Right lobe of liver (tissue), 6 donors: ENCODE data around the gene MYO1F. TPM values are rescaled to one million over a fixed set of nuclear protein-coding genes. Genes with fewer than 3 reads are reported as not detected.

Experiments used
- ATAC-seq, 4 donors: fragments of 200-7000 bp; cut with Tn5 transposase; one replicate each; pipeline ENCODE4 v1.9.1; 2020; ENCODE audit warnings: mild to moderate bottlenecking in 4 of 4, moderate library complexity in 4 of 4
- DNase-seq, 3 donors: peaks; one replicate each; pipeline ENCODE4 v3.0.0-alpha.2; 2020
- H3K27ac ChIP-seq, 3 donors: fragments of 200-600 bp; one replicate each; pipeline ENCODE4 v1.8.0; 2022
- H3K27me3 ChIP-seq, 2 donors: fragments of 200-600 bp; one replicate each; pipeline ENCODE4 v1.8.0; 2022
- H3K36me3 ChIP-seq, 4 donors: fragments of 200-600 bp; sonication (generic) in 1 of 4; one replicate each; pipeline versions ENCODE4 v1.5.1 to v1.8.0; 2017 to 2022; ENCODE audit warnings: control low read depth in 1 of 4
- H3K4me1 ChIP-seq, 4 donors: fragments of 200-600 bp; sonication (generic) in 1 of 4; one replicate each; pipeline versions ENCODE4 v1.5.1 to v1.8.0; 2017 to 2022; ENCODE audit warnings: control low read depth in 1 of 4
- H3K4me3 ChIP-seq, 3 donors: fragments of 200-600 bp; one replicate each; pipeline ENCODE4 v1.8.0; 2022
- H3K9me3 ChIP-seq, 4 donors: fragments of 200-600 bp; sonication (generic) in 1 of 4; one replicate each; pipeline versions ENCODE4 v1.5.1 to v1.8.0; 2017 to 2022; ENCODE audit warnings: control low read depth in 1 of 4
- POLR2A ChIP-seq: fragments of 450-650 bp; IDR thresholded peaks from one replicate; pipeline ENCODE4 v1.6.1; 2017; ENCODE audit warnings: antibody characterized with exemption, mild to moderate bottlenecking
- WGBS: methylation state at CpG from one replicate; pipeline ENCODE4 v1.1.6; 2018; ENCODE audit warnings: low coverage, low lambda C conversion rate; ENCODE audit not compliant: insufficient coverage; ENCODE audit errors: missing lambda C conversion rate; 5-methylcytosine and 5-hydroxymethylcytosine counted together
- intact Hi-C, 2 donors: fragments of 100-400 bp; cut with DNase I; formaldehyde crosslinking; loops; one replicate each; pipeline versions ENCODE4 v1.11.2 to v1.14.1; 2022
- total RNA-seq, 6 experiments: library from RNA; depleted of rRNA in 2 of 6; stranded (reverse); fragments of >200 nt in 2 of 6; fragmentation: NEBNext Ultra II Directional in 3 of 6; extraction: Animal tissue kit (Norgen Biotek cat#: 25700) in 3 of 6; gene quantifications; one replicate each; pipeline versions ENCODE4 v1.1.0 to v1.2.4, GENCODE V29; 2016 to 2023
- TF ChIP-seq, protein P1 (sequence below), 4 donors: fragments of 200-600 bp in 3 of 4; fragments of 450-650 bp in 1 of 4; IDR thresholded peaks; one replicate each; pipeline versions ENCODE4 v1.5.1 to v1.8.0; 2016 to 2022; ENCODE audit warnings: antibody characterized with exemption in 4 of 4, mild to moderate bottlenecking in 2 of 4
- donor health status: DM: no; HTN: yes; CAD: no.
- donor health status: DM: no; HTN: no; CAD: no.
- donor health status: DM: no; HTN: no; CAD: no.
- donor health status: DM: no; HTN: yes; CAD: no.
- donor health status: DM: no; HTN: yes; CAD: no.

Gene MYO1F
- total RNA-seq, 6 experiments from 2014 or later: 7.9 to 21.5 (median 10.2) TPM

GRCh38 chr19:8536282-8536681 lies 41.0 kb downstream of the MYO1F start:
- TF ChIP-seq POLR2A: no peak
- TF ChIP-seq, protein P1, sequence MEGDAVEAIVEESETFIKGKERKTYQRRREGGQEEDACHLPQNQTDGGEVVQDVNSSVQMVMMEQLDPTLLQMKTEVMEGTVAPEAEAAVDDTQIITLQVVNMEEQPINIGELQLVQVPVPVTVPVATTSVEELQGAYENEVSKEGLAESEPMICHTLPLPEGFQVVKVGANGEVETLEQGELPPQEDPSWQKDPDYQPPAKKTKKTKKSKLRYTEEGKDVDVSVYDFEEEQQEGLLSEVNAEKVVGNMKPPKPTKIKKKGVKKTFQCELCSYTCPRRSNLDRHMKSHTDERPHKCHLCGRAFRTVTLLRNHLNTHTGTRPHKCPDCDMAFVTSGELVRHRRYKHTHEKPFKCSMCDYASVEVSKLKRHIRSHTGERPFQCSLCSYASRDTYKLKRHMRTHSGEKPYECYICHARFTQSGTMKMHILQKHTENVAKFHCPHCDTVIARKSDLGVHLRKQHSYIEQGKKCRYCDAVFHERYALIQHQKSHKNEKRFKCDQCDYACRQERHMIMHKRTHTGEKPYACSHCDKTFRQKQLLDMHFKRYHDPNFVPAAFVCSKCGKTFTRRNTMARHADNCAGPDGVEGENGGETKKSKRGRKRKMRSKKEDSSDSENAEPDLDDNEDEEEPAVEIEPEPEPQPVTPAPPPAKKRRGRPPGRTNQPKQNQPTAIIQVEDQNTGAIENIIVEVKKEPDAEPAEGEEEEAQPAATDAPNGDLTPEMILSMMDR (IDR thresholded peaks at IDR 0.05): no peak
- Histone ChIP-seq H3K36me3 (no peaks in the 10 kb centered on the region), H3K9me3 (no peaks in the 10 kb centered on the region), H3K4me1 (no peaks in the 10 kb centered on the region), H3K27me3 (no peaks in the 10 kb centered on the region), H3K4me3 (no peak overlapping the region), H3K27ac (no peak overlapping the region)
- ATAC-seq: peak in 1 of 4 donors; percentile 11
- no peak for DNase-seq
- 83% methylated on average over 15 of the region's 22 CpGs for WGBS
- intact Hi-C loops: no loop called here

DNA sequence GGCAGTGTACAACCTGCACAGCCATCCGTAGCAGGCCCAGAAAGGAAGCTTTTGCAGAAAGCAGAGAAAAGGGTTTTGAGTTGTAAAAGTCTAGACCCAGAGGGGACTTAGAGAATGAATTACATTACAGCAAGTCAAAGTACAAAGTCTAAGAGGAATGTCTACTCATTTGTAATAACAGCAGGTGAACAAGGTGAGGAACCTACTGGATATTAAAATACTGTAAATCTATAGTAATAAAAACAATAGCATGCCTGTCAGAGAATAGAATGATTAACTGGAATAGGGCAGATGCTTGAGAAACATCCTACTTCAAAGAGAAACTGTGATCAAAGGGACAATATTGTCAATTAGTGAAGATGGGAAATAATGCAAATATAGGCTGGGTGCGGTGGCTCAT lies 45.0 kb downstream of the MYO1F start:
- intact Hi-C loops: no loop called here
- Histone ChIP-seq H3K36me3 (no peaks in the 10 kb centered on the region), H3K9me3 (no peaks in the 10 kb centered on the region), H3K4me1 (no peaks in the 10 kb centered on the region), H3K4me3 (no peak overlapping the region), H3K27me3 (no peaks in the 10 kb centered on the region), H3K27ac (no peak overlapping the region)
- WGBS: 54% methylated on average over 2 of the region's 2 CpGs
- ATAC-seq: no peak
- no peak for TF ChIP-seq POLR2A
- TF ChIP-seq, protein P1 (IDR thresholded peaks at IDR 0.05): no peak
- DNase-seq: no peak

DNA sequence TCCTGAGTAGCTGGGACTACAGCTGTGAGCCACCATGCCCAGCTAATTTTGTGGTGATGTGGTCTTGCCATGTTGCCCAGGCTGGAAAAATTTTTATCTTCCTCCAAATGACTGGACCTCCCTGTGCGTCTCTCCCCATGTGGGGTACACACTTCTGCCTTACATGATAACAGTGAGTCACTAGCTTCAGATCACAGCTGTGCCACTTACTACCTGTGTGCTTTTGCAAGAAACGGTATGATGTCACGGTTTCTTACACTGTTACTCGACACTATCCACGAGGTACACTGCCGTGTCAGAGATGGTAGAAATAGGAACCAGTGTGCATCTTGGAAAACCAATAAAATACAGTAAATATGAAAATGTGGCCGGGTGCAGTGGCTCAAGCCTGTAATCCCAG lies 45.8 kb downstream of the MYO1F start:
- Histone ChIP-seq H3K36me3 (no peaks in the 10 kb centered on the region), H3K9me3 (no peaks in the 10 kb centered on the region), H3K27me3 (no peaks in the 10 kb centered on the region), H3K4me3 (no peak overlapping the region), H3K4me1 (no peaks in the 10 kb centered on the region), H3K27ac (no peak overlapping the region)
- ATAC-seq: no peak
- WGBS: 75% methylated on average over 7 of the region's 7 CpGs
- TF ChIP-seq POLR2A: no peak
- TF ChIP-seq, protein P1 (IDR thresholded peaks at IDR 0.05): no peak
- intact Hi-C loops: no loop called here
- DNase-seq: no peak

DNA sequence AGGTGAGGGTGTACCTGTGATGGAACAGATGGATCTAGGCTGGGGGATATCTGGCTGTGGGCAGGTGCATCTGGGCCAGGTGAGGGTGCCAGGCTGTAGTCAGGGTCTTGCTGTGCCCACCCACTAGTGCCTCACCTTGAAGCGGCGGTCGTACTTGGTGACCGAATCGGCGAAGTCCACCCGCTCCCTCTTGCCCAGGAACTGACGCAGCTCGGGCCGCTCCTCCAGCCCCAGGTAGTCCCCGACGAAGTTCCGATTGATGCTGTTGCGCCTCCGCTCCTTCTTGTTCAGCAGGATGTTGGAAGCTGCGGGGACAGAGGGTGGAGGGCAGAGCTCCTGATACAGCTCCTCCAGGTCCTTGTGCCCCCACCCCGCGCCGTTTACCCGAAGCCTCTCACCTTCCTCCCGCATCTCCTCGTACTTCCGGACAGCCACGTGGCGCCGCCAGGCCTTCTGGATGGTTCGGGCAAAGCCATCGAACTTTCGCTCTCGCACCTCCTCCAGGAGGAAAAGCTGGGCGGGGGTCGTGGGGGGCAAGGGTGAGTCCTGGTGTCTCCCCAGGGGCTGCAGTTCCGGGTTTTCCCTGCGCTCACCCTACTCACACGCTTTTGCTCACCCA lies 47.1 kb downstream of the MYO1F start:
- no peak overlapping the region for H3K27ac ChIP-seq
- intact Hi-C loops: no loop called here
- no peaks in the 10 kb centered on the region for H3K27me3 ChIP-seq
- no peak overlapping the region for H3K4me3 ChIP-seq
- 93% methylated on average over 13 of the region's 35 CpGs for WGBS
- H3K9me3 ChIP-seq: no peaks in the 10 kb centered on the region
- no peak for DNase-seq
- no peak for ATAC-seq
- TF ChIP-seq, protein P1 (IDR thresholded peaks at IDR 0.05): no peak
- no peak for TF ChIP-seq POLR2A
- no peaks in the 10 kb centered on the region for H3K36me3 ChIP-seq
- no peaks in the 10 kb centered on the region for H3K4me1 ChIP-seq
